Hindlimb muscle (tissue), 1 donor: Measurements from ENCODE around the gene MAGEB5. TPM values are rescaled to one million over a fixed set of nuclear protein-coding genes. Genes with fewer than 3 reads are reported as not detected.
"Not testable (repeated sequence)": the region's sequence is repeated elsewhere in the genome, so short reads cannot be mapped to it uniquely, and the experiment has no call there.

Source experiments
- DNase-seq: peaks from one replicate; pipeline ENCODE4 v3.0.0-alpha.2; 2013
- polyA plus RNA-seq: library from polyadenylated mRNA; unstranded; fragments of 120-200 nt; gene quantifications from one replicate; pipeline ENCODE4 v1.2.1, GENCODE V29; 2013; ENCODE audit not compliant: insufficient read length

MAGEB5 gene, protein sequence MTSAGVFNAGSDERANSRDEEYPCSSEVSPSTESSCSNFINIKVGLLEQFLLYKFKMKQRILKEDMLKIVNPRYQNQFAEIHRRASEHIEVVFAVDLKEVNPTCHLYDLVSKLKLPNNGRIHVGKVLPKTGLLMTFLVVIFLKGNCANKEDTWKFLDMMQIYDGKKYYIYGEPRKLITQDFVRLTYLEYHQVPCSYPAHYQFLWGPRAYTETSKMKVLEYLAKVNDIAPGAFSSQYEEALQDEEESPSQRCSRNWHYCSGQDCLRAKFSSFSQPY
- polyA plus RNA-seq = not detected

DNA sequence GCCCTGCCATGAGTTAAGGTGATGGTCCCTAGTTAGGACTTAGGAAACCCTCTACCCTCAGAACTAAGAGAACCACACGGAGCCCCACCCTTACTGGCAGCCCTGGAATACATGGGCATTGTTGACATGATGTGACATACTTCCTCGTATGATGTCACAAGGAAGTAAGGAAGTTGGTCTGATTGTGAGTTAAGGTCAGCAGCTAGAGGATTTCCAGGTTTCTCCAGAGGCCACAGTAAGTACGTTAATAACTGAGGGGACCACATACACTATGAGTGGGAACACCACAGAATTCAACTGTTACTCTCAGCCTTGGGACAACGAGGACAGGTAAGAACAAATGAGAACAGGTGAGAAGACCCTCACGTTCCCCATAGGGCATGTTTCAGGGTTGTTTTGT is at the start of gene MAGEB5:
Gene MAGEB5, plus strand, starts transcription at position 301 of the 400 bp plus-strand sequence. CDS start 1,133 bp downstream, outside the sequence.
- no peak for DNase-seq

- no peak for DNase-seq
Observed at GRCh38 chrX:26192204-26192603, 23.8 kb upstream of the MAGEB5 start, which contains the start of gene MAGEB6. Gene MAGEB6 (plus strand): TSS chrX:26192440. CDS start chrX:26193847, 1,407 bp downstream.

GRCh38 chrX:26203561-26203960 is 12.4 kb upstream of the MAGEB5 start:
- DNase-seq = no peak

- DNase-seq = not testable (repeated sequence)
Observed at GRCh38 chrX:26204717-26205116, 11.3 kb upstream of the MAGEB5 start.

DNA sequence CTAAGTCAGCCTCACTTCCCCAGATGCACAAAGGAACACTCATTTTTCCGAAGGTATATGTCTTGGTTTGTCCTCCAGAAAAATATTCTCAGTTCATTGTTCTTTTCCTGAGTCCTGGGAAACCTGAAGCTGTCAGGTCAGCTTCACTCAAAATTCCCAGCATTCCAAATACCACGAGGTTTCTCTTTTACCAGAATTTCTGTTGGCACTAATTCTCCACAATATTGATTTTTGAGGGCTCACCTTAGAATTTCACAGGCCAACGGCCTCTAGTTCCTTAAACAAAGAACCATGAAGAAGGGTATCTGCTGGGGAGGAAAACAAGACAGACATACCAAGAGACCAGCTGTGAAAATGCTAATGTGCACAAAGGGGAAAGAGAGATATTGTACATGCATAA is 8.0 kb upstream of the MAGEB5 start:
- DNase-seq = no peak

GRCh38 chrX:26219351-26219750 is 3.4 kb downstream of the MAGEB5 start:
- DNase-seq = no peak

DNA sequence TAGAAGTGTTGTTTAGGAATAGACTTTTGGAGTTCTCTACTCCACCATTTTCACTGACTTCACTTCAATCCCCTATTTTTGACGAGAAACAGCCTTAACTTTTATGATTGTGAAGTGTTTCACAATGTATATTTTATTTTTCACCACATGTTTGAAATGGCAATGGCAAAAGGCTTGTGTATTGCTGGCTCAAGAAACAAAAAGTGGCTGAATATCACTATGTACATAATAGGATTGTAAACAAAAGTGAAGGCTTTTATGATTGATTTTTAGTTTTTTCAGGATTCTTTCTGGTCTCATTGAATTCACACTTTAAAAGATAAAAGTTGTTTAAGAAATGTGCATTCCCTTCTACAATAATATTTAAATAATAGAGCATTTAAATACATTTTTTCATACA is 18.2 kb downstream of the MAGEB5 start:
- DNase-seq = no peak

- no peak for DNase-seq
Observed at GRCh38 chrX:26253526-26253925, 37.6 kb downstream of the MAGEB5 start.

GRCh38 chrX:26254436-26254835 is 38.5 kb downstream of the MAGEB5 start:
- DNase-seq = no peak

DNA sequence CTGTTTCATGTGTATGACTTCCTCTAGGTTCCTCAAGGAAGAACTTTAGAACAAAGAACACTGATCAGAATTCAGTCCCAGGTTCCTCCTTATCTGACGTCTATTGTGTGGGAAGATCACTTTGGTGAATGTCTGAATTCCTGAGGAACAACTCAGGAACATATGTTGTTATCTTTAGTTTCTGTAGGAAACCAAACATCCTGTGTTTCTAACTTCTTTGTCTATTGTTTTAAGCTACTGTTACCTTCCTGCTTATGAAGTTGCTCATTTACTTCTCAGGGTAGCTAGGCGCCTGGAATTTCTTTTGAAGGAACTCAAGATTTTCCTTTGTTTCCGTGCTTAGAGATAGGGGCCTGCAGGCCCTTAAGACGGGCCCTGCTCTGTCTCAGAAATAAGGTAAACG is 46.2 kb downstream of the MAGEB5 start:
- no peak for DNase-seq

Other genes with a start within 250 kb of the MAGEB5 start
- not detected for gene MAGEB18, start 77.8 kb upstream of the MAGEB5 start, polyA plus RNA-seq
- not detected for gene MAGEB6B, start 55.6 kb upstream of the MAGEB5 start, polyA plus RNA-seq
- not detected for gene MAGEB6, start 23.7 kb upstream of the MAGEB5 start, polyA plus RNA-seq